Left renal pelvis (tissue), 4 donors: Measurements from ENCODE around the gene KIF23. TPM values are rescaled to one million over a fixed set of nuclear protein-coding genes. Genes with fewer than 3 reads are reported as not detected.
A peak's percentile ranks its signal among the peaks of the same experiment; 100 is the strongest.

Experiments used
- DNase-seq, 4 donors: peaks; one replicate each; pipeline ENCODE4 v3.0.0-alpha.2; 2013; ENCODE audit warnings: low read depth in 4 of 4, low spot score in 3 of 4
- polyA plus RNA-seq, 4 donors: library from polyadenylated mRNA; unstranded; fragments of 120-200 nt; gene quantifications; one replicate each; pipeline ENCODE4 v1.2.1, GENCODE V29; 2013; ENCODE audit not compliant: insufficient read length in 4 of 4

Gene KIF23
- polyA plus RNA-seq, 4 donors = 34.8 to 40.6 (median 37.7) TPM

GRCh38 chr15:69462493-69463181 is 48.5 kb downstream of the KIF23 start:
- peak; percentile 95 to 97 (median 96) for DNase-seq

DNA sequence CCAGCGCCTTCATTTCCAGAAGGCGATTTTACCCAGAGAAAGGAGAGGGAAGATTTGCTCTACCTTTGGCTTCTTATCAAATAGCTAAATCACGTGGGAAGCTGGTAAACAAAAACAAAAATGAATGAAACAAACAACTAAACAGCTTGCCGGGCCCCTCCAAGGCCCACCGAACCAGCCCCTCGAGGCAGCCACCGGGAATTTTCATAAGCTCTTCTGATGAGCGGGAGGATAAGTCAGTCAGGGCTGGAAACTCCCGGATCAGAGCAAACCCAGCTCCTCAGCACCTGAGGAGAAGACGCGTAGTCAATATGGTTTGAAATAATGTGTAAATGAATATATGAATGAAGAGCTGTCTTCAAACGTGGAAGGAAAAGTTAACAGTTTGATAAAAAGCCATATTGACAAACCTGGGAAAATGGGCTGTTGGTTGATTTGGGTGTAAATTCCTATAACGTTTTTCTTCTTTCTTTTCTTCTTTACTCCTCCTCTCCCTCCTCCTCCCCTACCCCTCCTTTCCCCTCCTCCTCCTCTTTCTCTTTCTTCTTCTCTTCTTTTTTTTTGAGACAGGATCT is 49.1 kb downstream of the KIF23 start:
- no peak for DNase-seq

- DNase-seq = no peak
Measured at GRCh38 chr15:69465253-69465652, 51.1 kb downstream of the KIF23 start.

DNA sequence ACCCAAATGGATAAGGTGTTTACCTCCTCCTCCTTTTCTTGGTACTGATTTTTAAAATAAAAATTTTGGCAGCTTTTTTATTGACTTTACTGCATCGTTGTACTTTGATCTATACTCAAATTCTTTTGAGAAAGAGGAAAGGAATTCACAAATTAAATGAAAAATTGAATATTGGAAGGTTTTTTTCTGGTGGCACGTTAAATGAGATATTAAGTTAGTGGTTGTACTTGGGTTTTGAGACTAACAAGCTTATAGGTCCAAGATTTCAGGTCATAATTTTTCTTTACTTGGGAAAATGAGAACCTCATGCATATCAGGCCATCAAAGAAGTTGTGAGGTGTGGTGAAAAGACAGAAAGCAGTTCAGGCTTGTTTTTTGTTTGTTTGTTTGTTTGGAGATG is 52.6 kb downstream of the KIF23 start:
- no peak for DNase-seq

GRCh38 chr15:69467636-69468035 is 53.5 kb downstream of the KIF23 start:
- no peak for DNase-seq

GRCh38 chr15:69468241-69469121 is 54.3 kb downstream of the KIF23 start:
- DNase-seq = no peak

DNA sequence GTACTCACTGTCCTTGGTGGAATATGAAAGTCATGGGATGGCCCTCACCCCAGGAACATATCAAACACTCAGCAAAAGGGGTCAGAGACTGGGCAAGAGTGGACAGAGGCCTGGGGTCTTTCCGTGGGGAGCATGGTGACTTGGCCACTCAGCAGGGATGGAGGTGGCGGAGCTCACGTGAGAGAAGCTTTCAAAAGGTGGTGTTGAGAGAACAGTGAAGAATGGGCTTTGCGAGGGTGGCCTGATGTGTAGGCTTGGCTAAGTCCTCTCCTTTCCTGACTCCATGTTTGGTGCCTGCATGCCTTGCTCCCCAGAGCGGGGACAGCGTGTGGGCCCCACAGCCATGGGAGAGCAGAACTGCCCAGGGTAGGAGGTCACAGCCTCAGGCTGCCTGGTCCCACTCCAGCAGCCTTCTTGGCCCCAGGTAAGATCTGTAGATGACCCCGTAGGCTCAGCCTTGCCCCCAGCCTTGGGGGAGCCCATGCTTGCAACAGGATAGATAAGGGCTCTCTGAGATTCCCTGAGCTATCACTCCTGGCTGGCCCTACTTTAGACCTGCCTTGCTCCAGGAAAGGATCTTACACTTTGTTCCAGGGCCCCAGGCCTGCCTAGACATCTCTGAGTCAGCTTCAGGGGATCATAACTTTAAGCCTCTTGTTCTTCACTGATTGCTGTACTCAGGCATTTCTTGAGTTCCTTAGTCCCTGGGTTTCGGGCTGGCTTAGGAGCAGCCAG is 55.5 kb downstream of the KIF23 start:
- no peak for DNase-seq

GRCh38 chr15:69472046-69472445 is 57.9 kb downstream of the KIF23 start:
- DNase-seq = no peak

- no peak for DNase-seq
Measured at GRCh38 chr15:69472562-69472961, 58.4 kb downstream of the KIF23 start.

GRCh38 chr15:69474291-69474690 is 60.1 kb downstream of the KIF23 start:
- DNase-seq = no peak

DNA sequence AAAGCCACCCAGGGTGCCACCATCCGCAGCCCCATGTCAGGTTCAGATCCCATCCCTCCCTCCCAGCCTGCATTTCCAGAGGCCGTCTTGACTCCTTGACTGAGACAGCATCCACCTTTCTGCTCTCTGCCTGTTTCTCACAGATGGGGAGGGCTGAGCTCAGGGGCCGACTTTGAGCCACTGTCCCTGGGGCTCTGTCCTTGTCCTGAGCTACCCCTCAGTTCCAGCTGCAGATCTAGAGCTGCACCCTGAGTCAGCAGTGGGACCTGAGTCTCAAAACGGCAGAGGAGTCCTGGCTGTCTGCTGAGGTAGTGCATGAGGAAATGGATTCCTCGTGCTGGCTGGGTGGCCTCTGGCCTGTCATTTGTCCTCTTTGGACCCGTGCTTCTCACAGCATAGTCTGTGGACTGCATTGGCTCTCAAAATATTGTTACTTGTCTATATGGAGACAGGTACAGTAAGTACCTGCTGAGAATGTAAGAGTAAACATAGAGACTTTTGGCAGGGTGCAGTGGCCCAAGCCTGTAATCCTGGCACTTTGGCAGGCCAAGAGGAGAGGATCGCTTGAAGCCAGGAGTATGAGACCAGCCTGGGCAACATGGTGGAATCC is 60.8 kb downstream of the KIF23 start:
- no peak for DNase-seq

GRCh38 chr15:69475769-69476358 is 61.7 kb downstream of the KIF23 start:
- DNase-seq = no peak

DNA sequence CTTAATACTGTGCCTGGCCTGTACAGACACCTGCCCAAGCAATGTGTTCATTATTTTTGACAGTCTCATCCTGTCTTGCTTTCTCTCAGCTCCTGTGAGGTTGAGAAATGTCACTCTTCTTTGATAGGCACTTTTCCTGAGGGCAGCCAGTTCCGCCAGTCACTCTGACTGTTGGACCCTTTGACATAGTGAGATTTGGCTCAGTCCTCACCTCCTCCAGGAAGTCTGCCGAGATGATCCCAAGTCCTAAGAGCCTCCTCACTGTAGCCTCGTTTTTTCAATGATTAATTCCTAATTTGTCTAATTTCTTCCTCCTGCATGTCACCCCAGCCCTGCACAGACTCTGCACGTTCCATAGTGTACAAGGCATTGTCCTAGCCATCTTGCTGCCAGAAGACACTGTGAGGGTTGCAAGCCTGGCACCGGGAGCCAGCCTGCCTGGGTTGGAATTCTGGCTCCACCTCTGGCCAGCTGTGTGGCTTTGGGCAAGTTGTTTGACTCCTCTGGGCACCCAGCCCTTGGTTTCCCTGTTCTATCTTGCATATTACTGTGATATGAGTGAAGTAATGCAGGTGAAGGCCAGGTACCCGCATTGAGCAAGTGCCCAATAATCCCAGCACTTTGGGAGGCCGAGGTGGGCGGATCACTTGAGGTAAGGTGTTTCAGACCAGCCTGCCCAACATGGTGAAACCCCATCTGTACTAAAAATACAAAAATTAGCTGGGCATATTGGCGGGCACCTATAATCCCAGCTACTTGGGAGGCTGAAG is 62.7 kb downstream of the KIF23 start:
- no peak for DNase-seq

GRCh38 chr15:69478259-69478781 is 64.2 kb downstream of the KIF23 start:
- DNase-seq = no peak

DNA sequence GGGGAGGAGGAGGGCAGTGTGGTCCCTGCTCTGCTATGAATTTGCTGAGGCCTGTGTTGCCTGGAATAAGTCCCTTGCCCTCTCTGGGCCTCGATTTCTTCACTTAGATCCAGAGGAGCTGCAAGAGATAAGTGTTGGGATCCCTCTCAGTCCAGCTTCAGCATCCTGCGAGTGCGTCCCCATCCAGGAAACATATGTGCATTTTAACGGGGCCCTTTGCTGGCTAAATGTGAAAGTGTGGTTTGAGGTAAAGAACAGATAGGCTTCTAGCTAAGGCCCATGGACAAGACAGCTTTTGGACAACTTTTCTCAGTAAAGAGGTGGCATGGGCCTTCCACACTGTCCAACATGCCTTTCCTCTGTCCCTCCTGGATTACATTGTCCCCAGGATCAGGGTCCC is 64.9 kb downstream of the KIF23 start:
- DNase-seq = no peak

DNA sequence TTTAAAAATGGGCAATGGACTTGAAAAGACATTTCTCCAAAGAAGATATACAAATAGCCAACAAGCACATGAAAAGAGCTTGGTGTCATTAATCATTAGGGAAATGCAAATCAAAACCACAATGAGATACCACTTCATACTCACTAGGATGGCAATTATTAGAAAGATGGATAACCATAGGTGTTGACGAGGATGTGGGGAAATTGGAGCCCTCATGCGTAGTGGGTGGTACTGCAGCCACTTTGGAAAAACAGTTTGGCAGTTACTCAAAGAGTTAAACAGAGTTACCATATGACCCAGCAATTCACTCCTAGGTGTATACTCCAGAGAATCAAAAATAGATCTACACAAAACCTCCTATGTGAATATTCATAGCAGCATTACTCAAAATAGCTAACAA is 65.8 kb downstream of the KIF23 start:
- DNase-seq = no peak

GRCh38 chr15:69480932-69481331 is 66.8 kb downstream of the KIF23 start:
- DNase-seq = no peak

DNA sequence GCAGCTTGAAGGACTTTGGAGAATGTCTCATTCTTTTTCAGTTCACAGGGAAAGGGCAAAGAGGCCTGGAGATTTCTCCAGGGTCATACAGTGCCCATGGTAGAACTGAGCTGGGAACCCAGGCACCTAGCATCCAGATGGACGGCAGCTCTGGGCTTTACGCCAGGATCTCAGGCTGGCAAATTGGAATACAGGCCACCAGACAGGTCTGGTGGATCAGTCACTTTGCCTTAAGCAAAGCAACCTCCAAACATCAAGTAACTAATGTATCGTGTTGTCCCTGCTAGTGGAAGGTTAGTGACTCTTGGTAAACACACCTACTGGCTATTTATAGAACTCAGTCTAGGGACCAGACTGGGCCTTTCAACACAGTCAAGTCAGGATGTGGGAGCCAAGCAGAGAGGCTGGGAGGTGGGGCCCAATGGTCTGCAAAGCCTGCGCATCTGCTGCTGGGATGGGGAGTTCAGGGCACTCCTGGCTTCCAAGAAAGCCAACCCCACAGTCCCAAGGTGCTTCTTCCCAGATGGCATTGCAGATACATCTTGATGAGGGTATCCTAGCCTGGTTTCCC is 68.6 kb downstream of the KIF23 start:
- DNase-seq = no peak

- no peak for DNase-seq
Measured at GRCh38 chr15:69484837-69485236, 70.7 kb downstream of the KIF23 start.
